Caco-2 (cell line): ENCODE measurements around the gene PID1. TPM values are rescaled to one million over a fixed set of nuclear protein-coding genes. Genes with fewer than 3 reads are reported as not detected.
A peak's percentile ranks its signal among the peaks of the same experiment; 100 is the strongest.

Experiments
- BruUV-seq: library from RNA; stranded (reverse); fragments of 400-500 nt; replicated peaks from 2 replicates; lab custom pipeline; 2021; lab: Mats Ljungman, UMichigan
- CTCF ChIA-PET: fragments of 300-600 bp; sonication (Branson Sonifier 250); formaldehyde crosslinking; loops from one replicate; lab custom pipeline; 2022; ENCODE audit warnings: antibody characterized with exemption; lab: Charles Lee
- POLR2A ChIA-PET: fragments of 300-600 bp; sonication (Branson Sonifier 250); formaldehyde crosslinking; loops from one replicate; lab custom pipeline; 2022; ENCODE audit warnings: antibody characterized with exemption; lab: Charles Lee
- DNase-seq, 2 experiments: peaks; one replicate each; pipeline versions ENCODE4 v3.0.0 to v3.0.0-alpha.2; 2020 to 2022
- H3K27me3 ChIP-seq: replicated peaks from 2 replicates; pipeline ENCODE4 v1.6.0; 2011; ENCODE audit warnings: low read length; ENCODE audit not compliant: control insufficient read depth, insufficient read depth
- H3K36me3 ChIP-seq: 2 replicates; pipeline ENCODE4 v1.5.1; 2011; ENCODE audit warnings: low read length; ENCODE audit not compliant: control insufficient read depth, insufficient read depth
- H3K4me1 ChIP-seq: fragments of 250-450 bp; sonication (Bioruptor Pico); 2 replicates; pipeline ENCODE4 v1.5.1; 2020; ENCODE audit warnings: mild to moderate bottlenecking
- H3K4me3 ChIP-seq: 2 replicates; pipeline ENCODE4 v1.5.1; 2011; ENCODE audit warnings: low read depth, mild to moderate bottlenecking, control low read depth, low read length
- H3K9me3 ChIP-seq: fragments of 250-450 bp; sonication (Bioruptor Pico); 2 replicates; pipeline ENCODE4 v1.5.1; 2020; ENCODE audit warnings: mild to moderate bottlenecking, moderate library complexity
- H3K27ac Mint-ChIP-seq: one replicate; pipeline ENCODE4 v1.8.0; 2022; ENCODE audit warnings: mixed read lengths; ENCODE audit not compliant: unreplicated experiment
- H3K27me3 Mint-ChIP-seq: one replicate; pipeline ENCODE4 v1.8.0; 2022; ENCODE audit warnings: mixed read lengths; ENCODE audit not compliant: insufficient read depth, unreplicated experiment
- H3K36me3 Mint-ChIP-seq: one replicate; pipeline ENCODE4 v1.8.0; 2022; ENCODE audit warnings: mild to moderate bottlenecking, mixed read lengths; ENCODE audit not compliant: insufficient read depth, unreplicated experiment
- H3K4me1 Mint-ChIP-seq: one replicate; pipeline ENCODE4 v1.8.0; 2022; ENCODE audit warnings: low read depth, mixed read lengths; ENCODE audit not compliant: unreplicated experiment
- H3K4me3 Mint-ChIP-seq: one replicate; pipeline ENCODE4 v1.8.0; 2022; ENCODE audit warnings: mild to moderate bottlenecking, moderate library complexity, mixed read lengths; ENCODE audit not compliant: unreplicated experiment
- H3K9me3 Mint-ChIP-seq: one replicate; pipeline ENCODE4 v1.8.0; 2022; ENCODE audit warnings: mixed read lengths; ENCODE audit not compliant: unreplicated experiment
- CTCF ChIP-seq, 2 experiments: fragments of 200-600 bp in 1 of 2; IDR thresholded peaks; 1 replicate in 1 of 2; 2 replicates in 1 of 2; pipeline versions ENCODE4 v1.5.1 to v1.8.0; 2011 to 2022; ENCODE audit warnings: antibody characterized with exemption in 1 of 2, control low read depth in 1 of 2, inconsistent platforms in 1 of 2, low read depth in 1 of 2, low read length in 1 of 2, mild to moderate bottlenecking in 1 of 2, moderate library complexity in 1 of 2; ENCODE audit not compliant: insufficient read depth in 1 of 2, severe bottlenecking in 1 of 2, unreplicated experiment in 1 of 2
- intact Hi-C: fragments of 100-400 bp; cut with micrococcal nuclease; formaldehyde crosslinking; loops from one replicate; pipeline ENCODE4 v1.10.0; 2022; ENCODE audit not compliant: unreplicated experiment
- total RNA-seq: library from RNA; stranded (reverse); gene quantifications from 2 replicates; pipeline ENCODE4 v1.2.3, GENCODE V29; 2022

The PID1 gene
- total RNA-seq, 1 experiment from 2014 or later = 9.8 TPM

GRCh38 chr2:229235131-229235914, 35.8 kb downstream of the PID1 start:
- Histone ChIP-seq H3K9me3 (no peaks in the 10 kb centered on the region), H3K4me1 (no peaks in the 10 kb centered on the region), H3K4me3 (no peak overlapping the region), H3K27me3 (no peaks in the 10 kb centered on the region), H3K36me3 (no peaks in the 10 kb centered on the region)
- Mint-ChIP-seq H3K27ac (no peak overlapping the region), H3K27me3 (no peaks in the 10 kb centered on the region), H3K36me3 (no peaks in the 10 kb centered on the region), H3K9me3 (peaks cover under 1% of the 10 kb centered on the region), H3K4me3 (no peak overlapping the region), H3K4me1 (peaks cover 6% of the 10 kb centered on the region)
- intact Hi-C loops = loop anchor here (1.0 kb wide), 1 partner anchor 38 kb away; no protein-coding TSS in a partner anchor
- BruUV-seq = no TSS peak
- DNase-seq = peak; percentile 18 to 35
- ChIA-PET POLR2A (no interaction called here), CTCF (no interaction called here)
- no peak for TF ChIP-seq CTCF (IDR thresholded peaks at IDR 0.05; ENCODE audit: insufficient read depth in 1 of 2, low read depth in 1 of 2, low read length in 1 of 2, severe bottlenecking in 1 of 2, unreplicated experiment in 1 of 2)

GRCh38 chr2:229231885-229232284, 39.2 kb downstream of the PID1 start:
- ChIA-PET POLR2A (no interaction called here), CTCF (no interaction called here)
- peaks cover 6% of the 10 kb centered on the region for H3K4me1 Mint-ChIP-seq
- no peaks in the 10 kb centered on the region for H3K27me3 ChIP-seq
- H3K27ac Mint-ChIP-seq = no peak overlapping the region
- TF ChIP-seq CTCF (IDR thresholded peaks at IDR 0.05; ENCODE audit: insufficient read depth in 1 of 2, low read depth in 1 of 2, low read length in 1 of 2, severe bottlenecking in 1 of 2, unreplicated experiment in 1 of 2) = no peak
- no peaks in the 10 kb centered on the region for H3K4me1 ChIP-seq
- no peaks in the 10 kb centered on the region for H3K36me3 Mint-ChIP-seq
- H3K4me3 Mint-ChIP-seq = no peak overlapping the region
- H3K36me3 ChIP-seq = no peaks in the 10 kb centered on the region
- DNase-seq = no peak
- H3K4me3 ChIP-seq = no peak overlapping the region
- no peaks in the 10 kb centered on the region for H3K27me3 Mint-ChIP-seq
- H3K9me3 Mint-ChIP-seq = no peaks in the 10 kb centered on the region
- H3K9me3 ChIP-seq = no peaks in the 10 kb centered on the region
- BruUV-seq = no TSS peak
- intact Hi-C loops = no loop called here

DNA sequence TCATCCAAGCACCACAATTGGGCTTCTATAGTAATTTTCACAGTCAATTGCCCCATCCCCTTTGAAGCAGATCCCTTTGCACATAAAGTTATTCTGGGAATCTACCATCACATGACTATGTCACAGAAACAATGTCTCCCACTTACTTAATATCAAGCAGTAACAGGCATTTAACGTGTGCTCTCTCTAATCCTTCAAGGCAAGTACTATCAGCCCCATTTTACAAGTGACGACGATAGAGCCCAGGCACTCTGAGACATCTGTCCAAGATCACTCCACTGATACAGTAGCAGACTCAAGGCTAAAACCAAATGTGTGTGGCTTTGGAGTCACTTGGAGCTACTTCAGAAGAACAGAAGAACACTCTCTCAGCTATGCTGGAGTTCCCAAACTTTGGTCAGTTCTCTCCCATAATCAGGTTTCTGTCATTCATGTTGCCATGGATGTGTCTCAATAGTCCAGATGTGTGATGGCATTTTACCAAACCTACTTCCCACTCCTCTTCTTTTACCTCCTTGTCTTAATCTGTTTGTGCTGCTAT, 39.7 kb downstream of the PID1 start:
- H3K27me3 ChIP-seq = no peaks in the 10 kb centered on the region
- no peaks in the 10 kb centered on the region for H3K9me3 Mint-ChIP-seq
- no peaks in the 10 kb centered on the region for H3K36me3 Mint-ChIP-seq
- H3K4me3 Mint-ChIP-seq = no peak overlapping the region
- ChIA-PET CTCF (no interaction called here), POLR2A (no interaction called here)
- H3K27ac Mint-ChIP-seq = no peak overlapping the region
- no peak overlapping the region for H3K4me3 ChIP-seq
- BruUV-seq = no TSS peak
- H3K36me3 ChIP-seq = no peaks in the 10 kb centered on the region
- intact Hi-C loops = no loop called here
- H3K9me3 ChIP-seq = no peaks in the 10 kb centered on the region
- H3K4me1 Mint-ChIP-seq = peaks cover 6% of the 10 kb centered on the region
- H3K27me3 Mint-ChIP-seq = no peaks in the 10 kb centered on the region
- no peak for TF ChIP-seq CTCF (IDR thresholded peaks at IDR 0.05; ENCODE audit: insufficient read depth in 1 of 2, low read depth in 1 of 2, low read length in 1 of 2, severe bottlenecking in 1 of 2, unreplicated experiment in 1 of 2)
- no peaks in the 10 kb centered on the region for H3K4me1 ChIP-seq
- DNase-seq = no peak
